A549 (cell line): Measurements from ENCODE around the gene ATF1. TPM values are rescaled to one million over a fixed set of nuclear protein-coding genes. Genes with fewer than 3 reads are reported as not detected.

Source experiments
- ATAC-seq, 2 experiments: fragments of 200-7000 bp in 1 of 2; fragments of >200 bp in 1 of 2; cut with Nextera tagmentation in 1 of 2; cut with Tn5 transposase in 1 of 2; 3 replicates each; pipeline versions ENCODE4 v1.8.0 to v1.9.1; 2018 to 2020; ENCODE audit warnings: mild to moderate bottlenecking in 1 of 2, moderate library complexity in 1 of 2
- CTCF ChIA-PET: fragments of 300-600 bp; sonication (Branson Sonifier 250); formaldehyde crosslinking; extraction: SDS; loops from one replicate; lab custom pipeline; 2021; ENCODE audit warnings: antibody characterized with exemption, inconsistent platforms; lab: Yijun Ruan, JAX
- POLR2A ChIA-PET: fragments of 350-600 bp; formaldehyde crosslinking; extraction: SDS; loops from one replicate; lab custom pipeline; 2021; ENCODE audit warnings: antibody characterized with exemption, inconsistent platforms; lab: Yijun Ruan, JAX
- DNase-seq, 2 experiments: peaks; one replicate each; pipeline versions ENCODE4 v3.0.0 to v3.0.0-alpha.2; 2011 to 2016; ENCODE audit warnings: low read depth in 1 of 2, low spot score in 1 of 2
- FAIRE-seq: peaks from 2 replicates; lab custom pipeline; 2011; peaks lifted over from hg19 to GRCh38; lab: Jason Lieb, UNC
- H3K27ac ChIP-seq, 2 experiments: fragments of >200 bp; sonication (Bioruptor Twin); formaldehyde crosslinking; 3 replicates each; pipeline ENCODE4 v1.5.1; 2016 to 2017
- H3K4me1 ChIP-seq: fragments of >200 bp; sonication (Bioruptor Twin); formaldehyde crosslinking; 3 replicates; pipeline ENCODE4 v1.6.1; 2016
- H3K4me2 ChIP-seq: fragments of >200 bp; sonication (Bioruptor Twin); formaldehyde crosslinking; 3 replicates; pipeline ENCODE4 v1.6.1; 2016
- H3K4me3 ChIP-seq: fragments of >200 bp; sonication (Bioruptor Twin); formaldehyde crosslinking; 3 replicates; pipeline ENCODE4 v1.5.1; 2016
- H3K9me3 ChIP-seq: fragments of >200 bp; sonication (Bioruptor Twin); formaldehyde crosslinking; 3 replicates; pipeline ENCODE4 v1.6.1; 2016
- CEBPB ChIP-seq, 2 experiments: fragments of >200 bp in 1 of 2; sonication (Bioruptor Twin) in 1 of 2; formaldehyde crosslinking in 1 of 2; IDR thresholded peaks; 2 replicates each; pipeline ENCODE4 v1.6.1; 2012 to 2016
- CHD2 ChIP-seq: fragments of 150-350 bp; IDR thresholded peaks from 2 replicates; pipeline ENCODE4 v1.6.1; 2014; ENCODE audit warnings: low read length; ENCODE audit not compliant: partially characterized antibody
- EHMT2 ChIP-seq: fragments of 200-600 bp; sonication (generic); IDR thresholded peaks from 2 replicates; pipeline ENCODE4 v1.6.1; 2016; ENCODE audit warnings: antibody characterized with exemption, low read depth, mild to moderate bottlenecking, moderate library complexity
- EP300 ChIP-seq, 2 experiments: fragments of >200 bp; sonication (Bioruptor Twin); formaldehyde crosslinking; IDR thresholded peaks; 2 replicates in 1 of 2; 3 replicates in 1 of 2; pipeline ENCODE4 v1.6.1; 2016 to 2017
- FOSB ChIP-seq: fragments of 250-450 bp; sonication (Bioruptor Pico); IDR thresholded peaks from 2 replicates; pipeline ENCODE4 v1.5.0; 2020; ENCODE audit warnings: mild to moderate bottlenecking, moderate library complexity
- FOXS1 ChIP-seq: fragments of 250-450 bp; sonication (Bioruptor Pico); IDR thresholded peaks from 2 replicates; pipeline ENCODE4 v1.5.0; 2020; ENCODE audit warnings: mild to moderate bottlenecking, moderate library complexity
- HDAC2 ChIP-seq: fragments of 200-600 bp; sonication (generic); IDR thresholded peaks from 2 replicates; pipeline ENCODE4 v1.6.1; 2016
- HOXA7 ChIP-seq: fragments of 250-450 bp; sonication (Bioruptor Pico); IDR thresholded peaks from 2 replicates; pipeline ENCODE4 v1.5.0; 2020; ENCODE audit warnings: mild to moderate bottlenecking, moderate library complexity
- JUN ChIP-seq, 2 experiments: fragments of >200 bp; sonication (Bioruptor Twin); formaldehyde crosslinking; IDR thresholded peaks; 2 replicates in 1 of 2; 3 replicates in 1 of 2; pipeline ENCODE4 v1.6.1; 2016 to 2017
- JUNB ChIP-seq: fragments of >200 bp; sonication (Bioruptor Twin); formaldehyde crosslinking; IDR thresholded peaks from 2 replicates; pipeline ENCODE4 v1.6.1; 2016
- MAFK ChIP-seq: fragments of 450-650 bp; IDR thresholded peaks from 2 replicates; pipeline ENCODE4 v1.6.1; 2014; ENCODE audit not compliant: partially characterized antibody
- MAZ ChIP-seq: fragments of 150-350 bp; IDR thresholded peaks from 2 replicates; pipeline ENCODE4 v1.6.1; 2014; ENCODE audit warnings: antibody characterized with exemption, low read depth, low read length, borderline replicate concordance
- NFE2L2 ChIP-seq: fragments of 150-350 bp; conservative IDR thresholded peaks from 2 replicates; pipeline ENCODE4 v1.6.1; 2014; ENCODE audit warnings: low read length
- PHF8 ChIP-seq: fragments of 200-600 bp; sonication (generic); IDR thresholded peaks from 2 replicates; pipeline ENCODE4 v1.6.1; 2016; ENCODE audit warnings: low read depth, mild to moderate bottlenecking, antibody characterized with exemption, moderate library complexity, borderline replicate concordance
- RAD21 ChIP-seq, 2 experiments: fragments of >200 bp in 1 of 2; sonication (Bioruptor Twin) in 1 of 2; formaldehyde crosslinking in 1 of 2; IDR thresholded peaks in 1 of 2; conservative IDR thresholded peaks in 1 of 2; 2 replicates in 1 of 2; 3 replicates in 1 of 2; pipeline ENCODE4 v1.6.1; 2012 to 2018; ENCODE audit warnings: inconsistent platforms in 1 of 2
- RARB ChIP-seq: fragments of 250-450 bp; sonication (Bioruptor Pico); IDR thresholded peaks from 2 replicates; pipeline ENCODE4 v1.8.0; 2021; ENCODE audit warnings: mild to moderate bottlenecking, moderate library complexity
- TFCP2L1 ChIP-seq: fragments of 250-450 bp; sonication (Bioruptor Pico); IDR thresholded peaks from 2 replicates; pipeline ENCODE4 v1.5.0; 2021; ENCODE audit warnings: mild to moderate bottlenecking
- ZC3H11A ChIP-seq: fragments of 450-650 bp; IDR thresholded peaks from 2 replicates; pipeline ENCODE4 v1.6.1; 2014; ENCODE audit warnings: antibody characterized with exemption, mild to moderate bottlenecking
- WGBS: methylation state at CpG from one replicate; pipeline ENCODE4 v1.1.6; 2017; ENCODE audit errors: missing lambda C conversion rate; 5-methylcytosine and 5-hydroxymethylcytosine counted together
- polyA plus RNA-seq, 4 experiments: library from polyadenylated mRNA; depleted of rRNA in 3 of 4; stranded (reverse); fragments of >200 nt; fragmentation: RNase III in 1 of 4; extraction: RNeasy Plus Mini Kit Qiagen cat#74134 plus additional on column Dnase treatment in 1 of 4; gene quantifications; 2 replicates in 3 of 4; 3 replicates in 1 of 4; pipeline ENCODE4 v1.2.3, GENCODE V29; 2011 to 2017
- TF ChIP-seq, protein P1 (sequence below): fragments of 150-350 bp; IDR thresholded peaks from 2 replicates; pipeline ENCODE4 v1.6.1; 2014; ENCODE audit warnings: low read depth, mild to moderate bottlenecking, low read length
- TF ChIP-seq, protein P2 (sequence below): fragments of 450-650 bp; IDR thresholded peaks from 2 replicates; pipeline ENCODE4 v1.6.1; 2014; ENCODE audit warnings: antibody characterized with exemption
- TF ChIP-seq, protein P3 (sequence below): fragments of >200 bp; sonication (Bioruptor Twin); formaldehyde crosslinking; IDR thresholded peaks from 3 replicates; pipeline ENCODE4 v1.5.1; 2016
- TF ChIP-seq, protein P4 (sequence below): fragments of >200 bp; sonication (Bioruptor Twin); formaldehyde crosslinking; IDR thresholded peaks from 2 replicates; pipeline ENCODE4 v1.6.1; 2016

The ATF1 gene
- polyA plus RNA-seq, 2 of the 4 experiments (the other 2 are of a cell fraction) = 34.2 to 77.1 TPM

- H3K9me3 ChIP-seq = no peaks in the 10 kb centered on the region
- H3K27ac ChIP-seq = no peak overlapping the region
- ChIA-PET CTCF (interaction anchor here (0.6 to 2.4 kb wide), 3 partner anchors 14 to 76 kb away, joined by 3 to 12 read pairs (median 3); no protein-coding TSS in a partner anchor), POLR2A (no interaction called here)
- H3K4me2 ChIP-seq = no peak overlapping the region
- FAIRE-seq (no peak), ATAC-seq (no peak), DNase-seq (no peak)
- no peak overlapping the region for H3K4me3 ChIP-seq
- H3K4me1 ChIP-seq = no peaks in the 10 kb centered on the region
- WGBS = 75% methylated on average over 5 of the region's 5 CpGs
- no peak for TF ChIP-seq HOXA7 (CRISPR knock-in tag)
- TF ChIP-seq RAD21 (conservative IDR thresholded peaks at IDR 0.05 in 1 of 2, IDR thresholded peaks at IDR 0.05 in 1 of 2) = no peak
- TF ChIP-seq EHMT2 = no peak
- no peak for TF ChIP-seq ZC3H11A
- TF ChIP-seq PHF8 = no peak
Observed at GRCh38 chr12:50720501-50720900, 43.4 kb upstream of the ATF1 start.

- CTCF ChIA-PET = interaction anchor here (3.3 kb wide), 1 partner anchor 11 kb away, joined by 16 read pairs; no protein-coding TSS in a partner anchor
- no peaks in the 10 kb centered on the region for H3K4me1 ChIP-seq
- no peak for FAIRE-seq
- no peak overlapping the region for H3K4me2 ChIP-seq
- POLR2A ChIA-PET = no interaction called here
- H3K4me3 ChIP-seq = no peak overlapping the region
- TF ChIP-seq EHMT2 (no peak), MAFK (peak; percentile 39), JUN (IDR thresholded peaks at IDR 0.05) (no peak), HDAC2 (no peak), CHD2 (no peak), CEBPB (IDR thresholded peaks at IDR 0.05) (no peak)
- TF ChIP-seq, protein P1, sequence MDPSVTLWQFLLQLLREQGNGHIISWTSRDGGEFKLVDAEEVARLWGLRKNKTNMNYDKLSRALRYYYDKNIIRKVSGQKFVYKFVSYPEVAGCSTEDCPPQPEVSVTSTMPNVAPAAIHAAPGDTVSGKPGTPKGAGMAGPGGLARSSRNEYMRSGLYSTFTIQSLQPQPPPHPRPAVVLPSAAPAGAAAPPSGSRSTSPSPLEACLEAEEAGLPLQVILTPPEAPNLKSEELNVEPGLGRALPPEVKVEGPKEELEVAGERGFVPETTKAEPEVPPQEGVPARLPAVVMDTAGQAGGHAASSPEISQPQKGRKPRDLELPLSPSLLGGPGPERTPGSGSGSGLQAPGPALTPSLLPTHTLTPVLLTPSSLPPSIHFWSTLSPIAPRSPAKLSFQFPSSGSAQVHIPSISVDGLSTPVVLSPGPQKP = no peak
- H3K27ac ChIP-seq = no peak overlapping the region
- no peak for DNase-seq
- no peak for ATAC-seq
- H3K9me3 ChIP-seq = no peaks in the 10 kb centered on the region
- WGBS = 59% methylated on average over 1 of the region's 1 CpG
Observed at GRCh38 chr12:50723865-50724264, 40.0 kb upstream of the ATF1 start.

- Histone ChIP-seq H3K4me1 (no peaks in the 10 kb centered on the region), H3K4me3 (no peak overlapping the region), H3K4me2 (no peak overlapping the region), H3K27ac (no peak overlapping the region), H3K9me3 (no peaks in the 10 kb centered on the region)
- TF ChIP-seq TFCP2L1 (CRISPR knock-in tag) (no peak), FOSB (CRISPR knock-in tag) (no peak), EP300 (IDR thresholded peaks at IDR 0.05) (no peak), PHF8 (no peak), RARB (CRISPR knock-in tag) (no peak), FOXS1 (CRISPR knock-in tag) (no peak), MAFK (no peak)
- FAIRE-seq (no peak), ATAC-seq (no peak), DNase-seq (no peak)
- 87% methylated on average over 5 of the region's 5 CpGs for WGBS
- ChIA-PET CTCF (interaction anchor here (3.3 kb wide), 1 partner anchor 9 kb away, joined by 16 read pairs; no protein-coding TSS in a partner anchor), POLR2A (no interaction called here)
Observed at GRCh38 chr12:50725011-50725942, 38.6 kb upstream of the ATF1 start.

GRCh38 chr12:50727466-50727865 is 36.4 kb upstream of the ATF1 start:
- DNase-seq = no peak
- no peak for ATAC-seq
- no peak overlapping the region for H3K4me3 ChIP-seq
- ChIA-PET POLR2A (no interaction called here), CTCF (interaction anchor here (0.6 to 1.3 kb wide), 4 partner anchors 12 to 304 kb away, joined by 3 to 4 read pairs (median 4); no protein-coding TSS in a partner anchor)
- FAIRE-seq = no peak
- no peak overlapping the region for H3K4me2 ChIP-seq
- H3K4me1 ChIP-seq = peaks cover 3% of the 10 kb centered on the region; the same call in 2 of the 3 replicates
- H3K27ac ChIP-seq = no peak overlapping the region
- WGBS = 98% methylated on average over 2 of the region's 2 CpGs
- H3K9me3 ChIP-seq = no peaks in the 10 kb centered on the region
- no peak for TF ChIP-seq JUNB
- TF ChIP-seq MAFK = no peak
- no peak for TF ChIP-seq MAZ
- TF ChIP-seq, protein P2, sequence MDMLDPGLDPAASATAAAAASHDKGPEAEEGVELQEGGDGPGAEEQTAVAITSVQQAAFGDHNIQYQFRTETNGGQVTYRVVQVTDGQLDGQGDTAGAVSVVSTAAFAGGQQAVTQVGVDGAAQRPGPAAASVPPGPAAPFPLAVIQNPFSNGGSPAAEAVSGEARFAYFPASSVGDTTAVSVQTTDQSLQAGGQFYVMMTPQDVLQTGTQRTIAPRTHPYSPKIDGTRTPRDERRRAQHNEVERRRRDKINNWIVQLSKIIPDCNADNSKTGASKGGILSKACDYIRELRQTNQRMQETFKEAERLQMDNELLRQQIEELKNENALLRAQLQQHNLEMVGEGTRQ = no peak
- no peak for TF ChIP-seq NFE2L2
- TF ChIP-seq, protein P3, sequence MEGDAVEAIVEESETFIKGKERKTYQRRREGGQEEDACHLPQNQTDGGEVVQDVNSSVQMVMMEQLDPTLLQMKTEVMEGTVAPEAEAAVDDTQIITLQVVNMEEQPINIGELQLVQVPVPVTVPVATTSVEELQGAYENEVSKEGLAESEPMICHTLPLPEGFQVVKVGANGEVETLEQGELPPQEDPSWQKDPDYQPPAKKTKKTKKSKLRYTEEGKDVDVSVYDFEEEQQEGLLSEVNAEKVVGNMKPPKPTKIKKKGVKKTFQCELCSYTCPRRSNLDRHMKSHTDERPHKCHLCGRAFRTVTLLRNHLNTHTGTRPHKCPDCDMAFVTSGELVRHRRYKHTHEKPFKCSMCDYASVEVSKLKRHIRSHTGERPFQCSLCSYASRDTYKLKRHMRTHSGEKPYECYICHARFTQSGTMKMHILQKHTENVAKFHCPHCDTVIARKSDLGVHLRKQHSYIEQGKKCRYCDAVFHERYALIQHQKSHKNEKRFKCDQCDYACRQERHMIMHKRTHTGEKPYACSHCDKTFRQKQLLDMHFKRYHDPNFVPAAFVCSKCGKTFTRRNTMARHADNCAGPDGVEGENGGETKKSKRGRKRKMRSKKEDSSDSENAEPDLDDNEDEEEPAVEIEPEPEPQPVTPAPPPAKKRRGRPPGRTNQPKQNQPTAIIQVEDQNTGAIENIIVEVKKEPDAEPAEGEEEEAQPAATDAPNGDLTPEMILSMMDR = no peak
- no peak for TF ChIP-seq HOXA7 (CRISPR knock-in tag)
- TF ChIP-seq, protein P4, sequence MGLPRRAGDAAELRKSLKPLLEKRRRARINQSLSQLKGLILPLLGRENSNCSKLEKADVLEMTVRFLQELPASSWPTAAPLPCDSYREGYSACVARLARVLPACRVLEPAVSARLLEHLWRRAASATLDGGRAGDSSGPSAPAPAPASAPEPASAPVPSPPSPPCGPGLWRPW = no peak
